T-cell (primary cell): Measurements from ENCODE around the gene IL4R. TPM values are rescaled to one million over a fixed set of nuclear protein-coding genes. Genes with fewer than 3 reads are reported as not detected.

Experiments
- ATAC-seq, 4 experiments: fragments of 200-7000 bp in 3 of 4; fragments of 150-1000 bp in 1 of 4; cut with Tn5 transposase; replicated peaks in 1 of 4; 1 replicate in 3 of 4; 2 replicates in 1 of 4; pipeline ENCODE4 v1.10.0; 2021; ENCODE audit warnings: moderate library complexity in 3 of 4, mild to moderate bottlenecking in 2 of 4, moderate number of reproducible peaks in 1 of 4
- CTCF ChIA-PET, 2 donors: fragments of 300-600 bp; sonication (Branson Sonifier 250); formaldehyde crosslinking; loops; one replicate each; lab custom pipeline; 2022; ENCODE audit warnings: antibody characterized with exemption in 2 of 2; lab: Charles Lee
- POLR2A ChIA-PET, 2 donors: fragments of 300-600 bp; sonication (Branson Sonifier 250); formaldehyde crosslinking; loops; one replicate each; lab custom pipeline; 2022; ENCODE audit warnings: antibody characterized with exemption in 2 of 2; lab: Charles Lee
- DNase-seq, 35 experiments: peaks; one replicate each; pipeline versions ENCODE4 v3.0.0 to v3.0.0-alpha.2; 2013 to 2023
- H3K27ac ChIP-seq: one replicate; pipeline ENCODE4 v1.5.1; 2013; ENCODE audit warnings: low read length
- H3K27me3 ChIP-seq, 2 experiments: replicated peaks in 1 of 2; 1 replicate in 1 of 2; 2 replicates in 1 of 2; pipeline versions ENCODE4 v1.6.1 to v1.7.0; 2013; ENCODE audit warnings: low read length in 1 of 2, mixed read lengths in 1 of 2; ENCODE audit not compliant: control insufficient read depth in 2 of 2, insufficient read depth in 2 of 2; ENCODE audit errors: extremely low read depth in 1 of 2
- H3K36me3 ChIP-seq, 2 donors: 1 replicate in 1 of 2; 2 replicates in 1 of 2; pipeline versions ENCODE4 v1.6.1 to v1.7.0; 2013; ENCODE audit warnings: low read length in 1 of 2; ENCODE audit not compliant: control insufficient read depth in 2 of 2, insufficient read depth in 1 of 2; ENCODE audit errors: extremely low read depth in 1 of 2
- H3K4me1 ChIP-seq, 2 experiments: 1 replicate in 1 of 2; 2 replicates in 1 of 2; pipeline versions ENCODE4 v1.6.1 to v1.7.0; 2013; ENCODE audit warnings: low read length in 2 of 2, mixed read lengths in 1 of 2; ENCODE audit not compliant: insufficient read depth in 2 of 2, control insufficient read depth in 1 of 2; ENCODE audit errors: extremely low read depth in 1 of 2
- H3K4me3 ChIP-seq, 2 donors: 1 replicate in 1 of 2; 2 replicates in 1 of 2; pipeline versions ENCODE4 v1.5.1 to v1.7.0; 2013; ENCODE audit warnings: mild to moderate bottlenecking in 2 of 2, low read length in 1 of 2, moderate library complexity in 1 of 2; ENCODE audit not compliant: control insufficient read depth in 1 of 2; ENCODE audit errors: extremely low read depth in 1 of 2
- H3K9me3 ChIP-seq: 2 replicates; pipeline ENCODE4 v1.7.0; 2013
- H3K27ac Mint-ChIP-seq, 2 donors: one replicate each; pipeline ENCODE4 v1.8.0; 2020 to 2021; ENCODE audit warnings: mild to moderate bottlenecking in 2 of 2, mixed read lengths in 2 of 2
- H3K27me3 Mint-ChIP-seq, 2 donors: one replicate each; pipeline ENCODE4 v1.8.0; 2021 to 2022; ENCODE audit warnings: mixed read lengths in 2 of 2
- H3K36me3 Mint-ChIP-seq: one replicate; pipeline ENCODE4 v1.8.0; 2021; ENCODE audit warnings: mixed read lengths
- H3K4me1 Mint-ChIP-seq, 3 donors: one replicate each; pipeline ENCODE4 v1.8.0; 2020 to 2022; ENCODE audit warnings: mixed read lengths in 3 of 3, mild to moderate bottlenecking in 1 of 3
- H3K4me3 Mint-ChIP-seq, 3 donors: one replicate each; pipeline ENCODE4 v1.8.0; 2020 to 2022; ENCODE audit warnings: mild to moderate bottlenecking in 3 of 3, mixed read lengths in 3 of 3, moderate library complexity in 3 of 3
- H3K9me3 Mint-ChIP-seq, 3 donors: one replicate each; pipeline ENCODE4 v1.8.0; 2020 to 2022; ENCODE audit warnings: mixed read lengths in 3 of 3
- WGBS: methylation state at CpG from one replicate; pipeline ENCODE4 v1.1.5; 2013; ENCODE audit warnings: missing lambda C conversion rate; ENCODE audit not compliant: insufficient coverage; 5-methylcytosine and 5-hydroxymethylcytosine counted together
- total RNA-seq, 35 experiments: library from RNA in 6 of 35; stranded (reverse) in 6 of 35; fragments of 120-200 nt in 1 of 35; gene quantifications; one replicate each; pipeline versions ENCODE4 v1.2.1 to v1.2.4 and lab custom pipeline; 2013 to 2026

The IL4R gene
- total RNA-seq, 5 donors from 2014 or later (not counting 1 experiment from before 2014, with no cell fraction given): 186 to 281 (median 221) TPM

DNA sequence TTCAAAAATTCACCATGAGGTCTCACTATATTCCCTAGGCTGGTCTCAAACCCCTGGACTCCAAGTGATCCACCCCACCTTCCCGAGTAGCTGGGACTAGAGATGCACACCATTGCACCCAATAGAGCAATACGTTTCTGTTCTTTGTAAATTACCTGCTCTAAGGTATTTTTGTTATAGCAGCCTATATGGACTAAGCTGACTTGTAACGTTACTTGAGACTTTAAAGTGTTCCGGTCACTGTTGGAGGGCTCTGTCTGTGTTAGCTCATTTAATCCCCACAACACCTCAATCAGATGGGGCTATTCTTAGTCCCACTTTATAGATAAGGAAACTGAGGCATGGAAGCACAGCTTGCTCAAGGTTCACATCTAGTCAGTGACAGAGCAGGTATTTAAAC lies 25.4 kb downstream of the IL4R start:
- ATAC-seq: no peak
- no CpG with 5 or more reads among the region's 4 CpGs for WGBS
- Histone ChIP-seq H3K4me1 (peaks cover 0 to 15% of the 10 kb centered on the region in 2 experiments), H3K27me3 (no peaks in the 10 kb centered on the region), H3K9me3 (no peaks in the 10 kb centered on the region), H3K36me3 (peaks cover 32 to 79% of the 10 kb centered on the region in 2 donors), H3K27ac (no peak overlapping the region), H3K4me3 (no peak overlapping the region)
- Mint-ChIP-seq H3K4me3 (no peak overlapping the region), H3K27ac (no peak overlapping the region), H3K36me3 (peaks cover 64% of the 10 kb centered on the region), H3K4me1 (peaks cover 30 to 50% (median 44%) of the 10 kb centered on the region in 3 donors), H3K27me3 (no peaks in the 10 kb centered on the region), H3K9me3 (no peaks in the 10 kb centered on the region)
- ChIA-PET CTCF (no interaction called here), POLR2A (no interaction called here)
- no peak for DNase-seq

DNA sequence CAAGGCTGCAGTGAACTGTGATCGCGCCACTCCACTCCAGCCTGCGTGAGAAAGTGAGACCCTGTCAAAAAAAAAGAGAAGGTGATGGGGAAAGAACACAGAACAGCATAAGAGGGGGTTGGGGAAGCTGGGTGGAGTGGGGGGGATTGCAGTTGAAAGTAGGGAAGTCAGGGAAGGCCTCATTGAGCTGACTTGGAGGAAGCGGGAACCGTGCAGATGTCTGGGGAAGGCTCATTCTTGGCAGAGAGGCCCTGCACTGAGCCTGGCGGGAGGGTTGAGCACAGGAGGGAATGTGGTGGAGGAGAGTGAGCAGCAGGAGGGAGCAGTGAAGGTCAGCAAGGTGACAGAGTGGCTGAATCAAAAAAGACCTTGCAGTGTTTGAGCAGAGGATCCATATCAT lies 26.9 kb downstream of the IL4R start:
- Mint-ChIP-seq H3K4me1 (peaks cover 20 to 38% (median 29%) of the 10 kb centered on the region in 3 donors), H3K36me3 (peaks cover 63% of the 10 kb centered on the region), H3K27ac (peak overlapping the region; percentile 83 to 84), H3K9me3 (no peaks in the 10 kb centered on the region), H3K27me3 (no peaks in the 10 kb centered on the region), H3K4me3 (no peak overlapping the region)
- no peak overlapping the region for H3K27ac ChIP-seq
- no peak for DNase-seq
- peaks cover 0 to 9% of the 10 kb centered on the region in 2 experiments for H3K4me1 ChIP-seq
- POLR2A ChIA-PET: no interaction called here
- no peak overlapping the region for H3K4me3 ChIP-seq
- H3K36me3 ChIP-seq: peaks cover 29 to 78% of the 10 kb centered on the region in 2 donors
- ATAC-seq: no peak
- CTCF ChIA-PET: no interaction called here
- WGBS: 98% methylated on average over 4 of the region's 6 CpGs
- H3K27me3 ChIP-seq: no peaks in the 10 kb centered on the region
- no peaks in the 10 kb centered on the region for H3K9me3 ChIP-seq

GRCh38 chr16:27341549-27341948 lies 27.8 kb downstream of the IL4R start:
- Histone ChIP-seq H3K9me3 (no peaks in the 10 kb centered on the region), H3K27ac (no peak overlapping the region), H3K36me3 (peaks cover 32 to 82% of the 10 kb centered on the region in 2 donors), H3K4me3 (no peak overlapping the region), H3K27me3 (no peaks in the 10 kb centered on the region), H3K4me1 (peaks cover 0 to 6% of the 10 kb centered on the region in 2 experiments)
- ATAC-seq (no peak), DNase-seq (no peak)
- Mint-ChIP-seq H3K4me1 (peaks cover 12 to 33% (median 20%) of the 10 kb centered on the region in 3 donors), H3K27me3 (no peaks in the 10 kb centered on the region), H3K4me3 (no peak overlapping the region), H3K27ac (peak overlapping the region in 1 of 2 donors; percentile 28), H3K36me3 (peaks cover 61% of the 10 kb centered on the region), H3K9me3 (no peaks in the 10 kb centered on the region)
- ChIA-PET CTCF (no interaction called here), POLR2A (no interaction called here)
- 95% methylated on average over 2 of the region's 9 CpGs for WGBS

DNA sequence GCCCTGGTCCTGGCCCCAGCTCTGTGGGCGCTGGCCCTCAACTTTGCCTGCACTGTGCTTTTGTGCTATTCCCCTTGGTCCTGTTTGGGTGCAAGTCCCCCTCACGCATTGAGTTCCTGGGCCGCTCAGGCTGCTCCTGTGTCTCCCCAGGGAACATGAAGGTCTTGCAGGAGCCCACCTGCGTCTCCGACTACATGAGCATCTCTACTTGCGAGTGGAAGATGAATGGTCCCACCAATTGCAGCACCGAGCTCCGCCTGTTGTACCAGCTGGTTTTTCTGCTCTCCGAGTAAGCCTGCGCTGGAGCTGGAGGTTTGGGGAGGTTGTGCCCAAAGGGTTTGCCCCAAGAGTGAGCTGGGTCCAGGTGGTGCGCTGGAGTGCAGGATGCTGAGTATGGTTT lies 28.2 kb downstream of the IL4R start:
- no peak overlapping the region for H3K27ac ChIP-seq
- ChIA-PET CTCF (no interaction called here), POLR2A (no interaction called here)
- peaks cover 0 to 4% of the 10 kb centered on the region in 2 experiments for H3K4me1 ChIP-seq
- ATAC-seq (no peak), DNase-seq (no peak)
- H3K4me3 ChIP-seq: no peak overlapping the region
- Mint-ChIP-seq H3K36me3 (peaks cover 65% of the 10 kb centered on the region), H3K4me1 (peaks cover 11 to 36% (median 16%) of the 10 kb centered on the region in 3 donors), H3K4me3 (no peak overlapping the region), H3K27me3 (no peaks in the 10 kb centered on the region), H3K9me3 (no peaks in the 10 kb centered on the region), H3K27ac (peak overlapping the region; percentile 64 to 70)
- H3K27me3 ChIP-seq: no peaks in the 10 kb centered on the region
- peaks cover 34 to 86% of the 10 kb centered on the region in 2 donors for H3K36me3 ChIP-seq
- 99% methylated on average over 11 of the region's 11 CpGs for WGBS
- no peaks in the 10 kb centered on the region for H3K9me3 ChIP-seq

DNA sequence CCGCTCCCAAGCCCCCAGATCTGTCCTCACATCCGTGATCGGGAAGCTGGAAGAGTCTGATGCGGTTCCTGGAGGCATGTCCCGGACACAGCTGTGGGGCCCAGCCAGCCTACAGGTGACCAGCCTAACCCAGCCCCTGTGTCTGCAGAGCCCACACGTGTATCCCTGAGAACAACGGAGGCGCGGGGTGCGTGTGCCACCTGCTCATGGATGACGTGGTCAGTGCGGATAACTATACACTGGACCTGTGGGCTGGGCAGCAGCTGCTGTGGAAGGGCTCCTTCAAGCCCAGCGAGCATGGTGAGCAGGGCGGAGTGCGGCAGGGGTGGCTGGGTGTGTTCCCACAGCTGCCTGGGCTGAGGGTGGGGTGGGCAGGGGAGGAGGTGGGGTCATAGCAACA lies 30.9 kb downstream of the IL4R start:
- Mint-ChIP-seq H3K27me3 (no peaks in the 10 kb centered on the region), H3K4me1 (peaks cover 6 to 36% (median 15%) of the 10 kb centered on the region in 3 donors), H3K36me3 (peaks cover 73% of the 10 kb centered on the region), H3K4me3 (no peak overlapping the region), H3K27ac (peak overlapping the region in 1 of 2 donors; percentile 4), H3K9me3 (no peaks in the 10 kb centered on the region)
- Histone ChIP-seq H3K9me3 (no peaks in the 10 kb centered on the region), H3K4me3 (no peak overlapping the region), H3K36me3 (peaks cover 43 to 98% of the 10 kb centered on the region in 2 donors), H3K27ac (no peak overlapping the region), H3K4me1 (peaks cover 0 to 8% of the 10 kb centered on the region in 2 experiments), H3K27me3 (no peaks in the 10 kb centered on the region)
- ChIA-PET CTCF (interaction anchor here in 1 of 2 donors (0.7 kb wide), 1 partner anchor 9 kb away, joined by 5 read pairs; no protein-coding TSS in a partner anchor), POLR2A (interaction anchor here in 1 of 2 donors (0.6 to 0.7 kb wide), 2 partner anchors 115 to 182 kb away, joined by 3 to 7 read pairs; no protein-coding TSS in a partner anchor)
- ATAC-seq (no peak), DNase-seq (no peak)
- 100% methylated on average over 14 of the region's 15 CpGs for WGBS

DNA sequence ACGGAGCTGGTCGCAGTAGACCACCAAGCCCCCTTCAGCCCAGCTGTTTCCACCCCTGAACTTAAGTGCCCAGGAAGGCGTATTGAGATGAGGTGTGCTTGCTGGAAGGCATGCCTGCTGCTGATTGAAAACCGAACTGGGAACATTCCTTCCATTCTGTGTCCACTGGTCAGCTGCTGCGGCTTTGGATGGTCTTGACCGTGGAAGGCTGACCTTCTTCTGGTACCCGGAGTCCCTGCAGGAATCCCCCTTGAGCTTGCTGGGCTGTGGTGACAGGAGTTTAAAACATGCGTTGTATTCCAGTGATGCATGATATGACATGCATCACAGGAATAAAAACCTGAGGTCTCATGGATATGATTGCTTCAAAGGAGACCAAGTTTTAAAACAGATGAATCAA lies 31.4 kb downstream of the IL4R start:
- POLR2A ChIA-PET: interaction anchor here in 1 of 2 donors (0.6 kb wide), 1 partner anchor 182 kb away, joined by 3 read pairs; no protein-coding TSS in a partner anchor
- Mint-ChIP-seq H3K36me3 (peaks cover 73% of the 10 kb centered on the region), H3K4me3 (no peak overlapping the region), H3K9me3 (no peaks in the 10 kb centered on the region), H3K27ac (no peak overlapping the region), H3K4me1 (peaks cover 6 to 37% (median 15%) of the 10 kb centered on the region in 3 donors), H3K27me3 (no peaks in the 10 kb centered on the region)
- no peaks in the 10 kb centered on the region for H3K9me3 ChIP-seq
- H3K27ac ChIP-seq: no peak overlapping the region
- no peaks in the 10 kb centered on the region for H3K27me3 ChIP-seq
- WGBS: 100% methylated on average over 6 of the region's 8 CpGs
- H3K4me3 ChIP-seq: no peak overlapping the region
- CTCF ChIA-PET: no interaction called here
- ATAC-seq (no peak), DNase-seq (no peak)
- peaks cover 0 to 8% of the 10 kb centered on the region in 2 experiments for H3K4me1 ChIP-seq
- H3K36me3 ChIP-seq: peaks cover 45 to 98% of the 10 kb centered on the region in 2 donors
